H1 (cell line): ENCODE data around the gene FLT1. TPM values are rescaled to one million over a fixed set of nuclear protein-coding genes. Genes with fewer than 3 reads are reported as not detected.

Experiments
- BCL11A ChIP-seq, 2 experiments: IDR thresholded peaks; one replicate each; pipeline ENCODE4 v1.6.1; 2011; ENCODE audit warnings: low read depth in 2 of 2, low read length in 2 of 2, mild to moderate bottlenecking in 2 of 2
- CBX8 ChIP-seq: fragments of 300-800, 300-1000 bp; sonication (generic); IDR thresholded peaks from 2 replicates; pipeline ENCODE4 v1.7.1; 2016; ENCODE audit warnings: low read depth, low read length, borderline replicate concordance
- MAX ChIP-seq: IDR thresholded peaks from 2 replicates; pipeline ENCODE4 v1.6.1; 2012; ENCODE audit warnings: inconsistent platforms
- RNF2 ChIP-seq: fragments of 200-900, 300-1000 bp; sonication (generic); IDR thresholded peaks from 2 replicates; pipeline ENCODE4 v1.7.1; 2016; ENCODE audit warnings: borderline replicate concordance, low read depth, mild to moderate bottlenecking, antibody characterized with exemption, low read length; ENCODE audit not compliant: poor library complexity, severe bottlenecking; ENCODE audit errors: missing control alignments
- RXRA ChIP-seq: IDR thresholded peaks from 2 replicates; pipeline ENCODE4 v1.6.1; 2011; ENCODE audit warnings: low read depth, mild to moderate bottlenecking, low read length, moderate library complexity; ENCODE audit not compliant: insufficient read depth
- SP4 ChIP-seq: IDR thresholded peaks from 2 replicates; pipeline ENCODE4 v1.6.1; 2012; ENCODE audit warnings: low read length, inconsistent platforms
- polyA plus RNA-seq, 7 experiments: library from polyadenylated mRNA; depleted of rRNA in 3 of 7; stranded (reverse) in 5 of 7; unstranded in 2 of 7; fragments of >200 nt in 5 of 7; fragments of 200-250 nt in 2 of 7; gene quantifications; 1 replicate in 5 of 7; 2 replicates in 1 of 7; 4 replicates in 1 of 7; pipeline versions ENCODE4 v1.2.1 to v1.2.3, GENCODE V29; 2011 to 2013; ENCODE audit warnings: missing spikeins in 2 of 7, mixed read lengths in 2 of 7
- total RNA-seq: library from RNA; stranded (reverse); fragmentation: NEBNext Ultra II Directional; extraction: Animal tissue kit (Norgen Biotek cat#: 25700); gene quantifications from 2 replicates; pipeline ENCODE4 v1.2.1, GENCODE V29; 2021

Gene FLT1
- total and polyA plus RNA-seq, 2 of the 8 experiments (the other 6 are each of a cell fraction or from before 2014, with no cell fraction given) = 19.7 to 90.2 TPM

- no peak for TF ChIP-seq RNF2
- no peak for TF ChIP-seq MAX
- TF ChIP-seq RXRA = no peak
- TF ChIP-seq CBX8 = no peak
- no peak for TF ChIP-seq SP4
- TF ChIP-seq BCL11A (IDR thresholded peaks at IDR 0.05; ENCODE audit: low read depth in 2 of 2, low read length in 2 of 2) = no peak
- TF ChIP-seq, all 59 proteins: peak for 0
Observed at GRCh38 chr13:28513745-28514144, 18.8 kb upstream of the FLT1 start (continued).
